NCI-H2227 (cell line): ENCODE results near the gene SSB.
"Not testable (repeated sequence)": the region's sequence is repeated elsewhere in the genome, so short reads cannot be mapped to it uniquely, and the experiment has no call there.

Experiments used
- DNase-seq: peaks from one replicate; lab custom pipeline; 2025; ENCODE audit not compliant: unreplicated experiment; lab: John Stamatoyannopoulos, UW

SSB gene

GRCh38 chr2:169798718-169799592 is at the start of gene SSB:
TSS of gene SSB (plus strand) at chr2:169798871. CDS start at chr2:169800961, 2,090 bp downstream.
- DNase-seq = peak; percentile 98

- DNase-seq = no peak
Measured at GRCh38 chr2:169752752-169753151, 45.9 kb upstream of the SSB start.

DNA sequence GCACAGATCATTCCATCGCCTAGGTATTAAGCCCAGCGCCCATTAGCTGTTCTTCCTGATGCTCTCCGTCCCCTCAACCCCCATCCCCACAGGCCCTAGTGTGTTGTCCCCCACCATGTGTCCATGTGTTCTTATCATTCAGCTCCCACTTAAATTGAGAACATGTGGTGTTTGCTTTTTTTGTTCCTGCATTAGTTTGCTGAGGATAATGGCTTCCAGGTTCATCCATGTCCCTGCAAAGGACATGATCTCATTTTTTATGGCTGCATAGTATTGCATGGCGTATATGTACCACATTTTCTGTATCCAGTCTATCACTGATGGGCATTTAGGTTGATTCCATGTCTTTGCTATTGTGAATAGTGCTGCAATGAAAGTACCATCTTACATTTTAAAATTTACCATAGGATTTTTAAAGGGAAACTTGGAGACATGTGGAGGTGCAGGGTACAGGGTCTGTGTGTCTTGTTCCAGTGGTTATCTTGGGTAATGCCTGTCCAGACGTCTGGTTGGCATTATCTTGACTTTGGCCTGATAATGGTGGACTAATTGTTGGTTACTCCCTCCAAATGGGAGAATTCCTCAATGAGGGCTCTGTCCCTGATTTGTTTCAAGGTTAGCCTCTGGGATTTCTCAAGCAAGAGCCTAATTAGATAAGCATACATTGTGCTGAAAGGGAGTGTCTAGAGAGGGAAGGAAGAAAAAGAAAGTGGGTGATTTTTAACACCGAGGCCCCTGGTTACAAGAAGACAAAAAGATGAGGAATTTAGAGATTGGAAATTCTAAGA is 43.4 kb upstream of the SSB start:
- no peak for DNase-seq

DNA sequence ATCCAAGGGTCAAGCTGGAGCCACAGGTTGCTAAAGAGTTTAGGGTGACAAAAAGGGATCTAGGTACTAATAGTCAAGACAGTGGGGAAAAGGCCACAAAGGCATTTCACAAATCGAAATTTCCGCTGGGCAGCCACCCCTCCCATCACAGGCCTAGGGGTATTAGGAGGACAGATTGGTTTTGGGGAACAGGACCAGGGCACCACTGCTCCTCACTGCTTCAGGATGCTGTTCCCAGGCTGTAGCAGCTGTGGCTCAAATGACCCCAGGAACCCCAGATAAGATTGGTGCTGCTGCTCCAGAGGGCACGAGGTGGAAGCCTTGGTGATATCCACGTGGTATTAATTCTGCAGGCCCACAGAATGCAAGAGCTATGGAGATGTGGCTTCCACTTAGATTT is 42.3 kb upstream of the SSB start:
- DNase-seq = no peak

- no peak for DNase-seq
Measured at GRCh38 chr2:169757356-169757755, 41.3 kb upstream of the SSB start.

DNA sequence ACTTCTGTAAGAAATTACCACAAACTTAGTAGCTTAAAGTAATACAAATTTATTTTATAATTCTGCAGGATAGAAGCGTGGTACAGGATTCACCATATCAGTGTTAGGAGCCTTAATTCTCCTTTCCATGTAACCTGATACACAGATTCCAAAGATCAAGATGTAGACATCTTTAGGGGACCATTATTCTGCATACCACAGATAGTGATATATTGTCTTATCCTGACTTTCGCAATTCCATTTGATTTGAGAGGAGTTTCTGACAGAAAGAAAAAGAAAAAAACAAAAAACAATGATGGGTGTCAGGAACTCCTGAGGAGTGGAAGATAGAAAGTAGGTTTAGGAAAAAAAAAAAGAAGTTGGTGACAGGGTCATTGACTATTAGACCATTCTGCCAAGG is 40.9 kb upstream of the SSB start:
- no peak for DNase-seq

- no peak for DNase-seq
Measured at GRCh38 chr2:169759987-169760386, 38.7 kb upstream of the SSB start.

GRCh38 chr2:169760798-169761197 is 37.9 kb upstream of the SSB start:
- DNase-seq = not testable (repeated sequence)

DNA sequence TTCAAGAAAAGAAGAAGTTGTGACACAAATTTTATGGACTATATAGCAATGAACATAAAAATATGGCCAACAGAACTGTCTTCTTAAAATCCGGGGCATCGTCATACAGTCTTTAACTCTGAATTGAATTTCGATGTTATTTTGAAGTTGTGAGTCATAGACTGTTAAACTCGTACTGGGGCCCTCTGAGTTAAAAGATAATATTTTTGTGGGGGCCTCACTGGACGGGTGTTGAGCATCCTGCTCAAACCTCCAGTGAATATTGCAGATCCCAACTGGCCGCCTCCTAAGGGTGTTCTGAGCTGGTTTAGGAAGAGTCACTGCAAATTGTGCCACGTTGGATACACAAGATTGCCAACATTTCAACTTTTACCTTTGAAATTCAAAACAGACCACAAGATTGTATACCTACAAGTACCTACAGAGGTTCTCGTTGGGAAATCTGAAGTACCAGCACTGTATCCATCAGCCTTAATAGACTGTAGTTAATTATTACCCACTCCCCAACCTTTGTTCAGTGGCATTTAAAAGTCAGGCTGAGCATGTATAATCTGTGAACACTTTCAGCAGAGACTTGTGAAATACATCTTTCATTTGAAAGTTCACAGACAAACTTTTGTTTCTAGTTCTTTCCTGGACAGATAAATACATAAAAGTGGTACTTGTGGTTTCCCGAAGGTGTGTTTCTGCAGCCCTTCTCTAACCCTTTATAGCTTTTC is 37.3 kb upstream of the SSB start:
- no peak for DNase-seq

DNA sequence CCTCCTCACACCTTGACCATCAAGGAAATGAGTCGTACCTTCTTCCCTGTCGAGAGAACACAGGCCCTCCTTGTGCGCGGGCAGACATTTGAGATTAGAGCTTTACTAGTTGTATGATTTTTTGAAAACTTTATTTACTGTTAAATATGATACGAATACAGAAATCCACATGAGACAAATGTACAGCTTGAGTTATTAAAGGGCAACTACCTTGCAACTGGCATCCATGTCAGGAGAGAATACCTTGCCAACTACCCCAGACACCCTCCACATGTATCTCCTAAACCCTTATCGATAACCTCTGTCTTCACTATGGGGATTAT is 36.7 kb upstream of the SSB start:
- DNase-seq = no peak

DNA sequence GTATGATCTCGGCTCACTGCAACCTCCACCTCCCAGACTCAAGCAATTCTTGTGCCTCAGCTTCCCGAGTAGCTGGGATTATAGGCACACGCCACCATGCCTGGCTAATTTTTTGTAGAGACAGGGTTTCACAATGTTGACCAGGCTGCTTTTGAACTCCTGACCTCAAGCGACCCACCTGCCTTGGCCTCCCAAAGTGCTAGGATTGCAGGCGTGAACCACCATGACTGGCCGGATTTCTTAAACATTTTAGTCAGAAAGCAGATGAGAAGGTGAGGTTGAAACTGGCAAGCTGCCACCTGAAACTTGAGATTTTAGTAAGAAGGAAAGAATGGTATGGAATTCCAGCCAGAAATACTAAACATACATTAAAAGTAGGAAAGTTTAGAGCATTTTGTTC is 33.1 kb upstream of the SSB start:
- DNase-seq = no peak

DNA sequence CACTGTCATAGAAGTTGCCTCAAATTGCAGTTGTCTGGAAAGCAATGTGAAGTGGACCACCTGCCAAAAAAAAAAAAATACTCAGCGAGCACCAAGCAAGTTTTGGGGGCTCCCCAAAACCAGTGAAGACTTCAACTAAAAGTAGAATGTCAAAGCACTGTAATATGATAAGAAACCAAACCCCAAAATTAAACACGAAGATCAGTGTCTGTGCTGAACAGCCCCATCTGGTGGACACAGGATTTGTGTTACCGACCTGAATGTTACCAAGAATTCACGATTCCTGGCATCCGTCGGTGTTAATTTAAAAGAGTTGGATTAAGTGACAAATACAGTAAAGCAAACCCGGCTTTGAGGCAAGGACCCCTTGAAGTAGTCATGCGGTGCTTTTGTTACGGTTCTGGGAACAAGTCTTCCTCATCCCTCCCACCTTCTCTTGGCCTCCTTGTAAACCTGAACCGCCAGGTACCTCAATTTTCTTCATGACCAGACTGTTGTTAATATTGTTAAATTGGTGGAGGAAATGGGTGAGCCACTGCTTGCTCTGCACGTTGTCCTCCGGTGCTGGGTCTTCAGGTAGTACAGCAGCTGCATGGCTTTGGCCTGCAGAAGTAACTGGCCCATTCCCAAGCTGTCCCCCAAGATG is 31.3 kb upstream of the SSB start:
- peak; percentile 55 for DNase-seq

DNA sequence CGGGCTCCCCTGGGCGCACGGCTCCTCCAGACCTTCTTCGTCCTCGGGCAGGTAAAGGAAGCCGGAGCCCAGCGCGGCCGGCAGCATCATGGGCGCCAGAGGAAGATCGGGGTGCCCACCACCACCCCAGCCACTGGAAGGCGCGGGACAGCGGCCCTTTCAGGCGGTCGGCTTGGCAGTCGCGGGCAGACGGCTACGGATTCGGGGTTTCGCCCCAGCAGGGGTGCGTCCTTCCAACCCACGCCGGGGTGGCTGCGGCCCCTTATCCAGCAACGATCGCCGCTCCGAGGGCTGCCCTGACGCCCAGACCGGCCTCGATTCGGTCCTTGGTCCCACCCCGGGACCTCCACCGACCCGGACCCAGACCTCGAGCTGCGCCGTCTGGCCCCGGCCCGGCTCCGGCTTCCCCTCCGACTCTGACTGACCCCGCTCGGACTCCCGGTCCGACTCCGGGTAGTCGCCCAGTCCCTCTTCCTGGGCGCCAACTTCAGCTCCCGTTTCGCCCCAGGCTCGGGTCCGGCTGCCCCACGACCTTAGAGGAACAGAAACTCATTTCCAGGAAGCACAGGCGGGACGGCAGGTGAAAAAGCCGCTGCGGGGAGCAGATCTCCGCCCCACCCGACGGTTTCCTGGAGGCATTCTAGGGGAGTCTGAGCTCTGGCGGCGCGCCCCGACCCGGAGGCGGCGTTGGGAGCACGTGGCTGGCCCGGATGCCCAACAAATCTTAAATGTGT is 30.2 kb upstream of the SSB start:
- DNase-seq = no peak

DNA sequence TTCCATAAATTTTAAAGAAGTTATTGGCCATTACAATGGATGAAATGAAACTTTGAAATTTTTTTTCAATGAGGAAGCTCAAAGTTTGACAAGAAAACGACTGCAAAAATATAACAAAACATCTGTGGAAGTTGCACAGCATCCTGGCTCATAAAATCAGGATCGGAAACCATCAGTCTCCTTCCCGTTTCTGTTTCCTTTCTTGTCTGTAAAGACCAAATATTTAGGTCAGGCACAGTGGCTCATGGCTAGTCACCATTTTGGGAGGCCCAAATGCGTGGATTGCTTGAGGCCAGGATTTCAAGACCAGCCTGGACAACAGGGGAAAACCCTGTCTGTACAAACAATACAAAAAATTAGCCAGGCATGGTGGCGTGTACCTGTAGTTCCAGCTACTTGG is 27.6 kb upstream of the SSB start:
- DNase-seq = no peak

DNA sequence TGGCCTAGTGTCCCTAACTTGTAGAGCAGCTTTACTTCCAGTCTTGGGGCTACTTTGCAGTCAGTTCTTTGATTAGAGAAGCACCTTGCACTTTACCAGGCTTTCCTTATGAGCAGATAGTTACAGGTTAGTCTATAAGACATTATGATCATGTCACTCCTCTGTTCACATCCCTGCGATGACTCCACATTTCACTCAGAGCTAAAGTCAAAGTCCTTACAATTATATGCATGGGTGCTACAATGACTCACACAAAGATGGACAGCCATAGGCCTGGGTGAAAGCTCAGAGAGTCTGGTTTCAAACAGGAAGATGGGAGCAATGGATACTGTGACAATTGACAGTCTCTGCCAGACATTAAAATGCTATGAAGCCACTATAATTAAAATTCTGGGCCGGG is 27.1 kb upstream of the SSB start:
- no peak for DNase-seq

DNA sequence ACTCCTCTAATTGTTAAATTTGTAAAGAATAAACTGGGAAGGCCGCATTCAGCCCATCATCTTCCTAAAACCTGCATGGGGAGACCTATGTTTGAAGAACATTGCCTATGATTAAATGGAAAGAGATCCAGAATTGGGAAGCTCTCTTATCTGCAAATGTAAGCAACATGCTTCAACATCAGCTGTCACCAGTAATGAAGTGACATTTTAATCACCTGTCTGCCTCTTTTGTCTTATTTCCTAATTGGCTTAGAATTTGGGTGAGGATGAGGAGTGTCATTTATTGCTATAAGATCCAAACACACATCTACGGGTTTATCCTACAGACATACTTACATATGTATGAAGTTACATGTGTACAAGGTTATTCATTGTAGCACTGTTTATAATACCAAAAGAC is 26.0 kb upstream of the SSB start:
- DNase-seq = no peak

DNA sequence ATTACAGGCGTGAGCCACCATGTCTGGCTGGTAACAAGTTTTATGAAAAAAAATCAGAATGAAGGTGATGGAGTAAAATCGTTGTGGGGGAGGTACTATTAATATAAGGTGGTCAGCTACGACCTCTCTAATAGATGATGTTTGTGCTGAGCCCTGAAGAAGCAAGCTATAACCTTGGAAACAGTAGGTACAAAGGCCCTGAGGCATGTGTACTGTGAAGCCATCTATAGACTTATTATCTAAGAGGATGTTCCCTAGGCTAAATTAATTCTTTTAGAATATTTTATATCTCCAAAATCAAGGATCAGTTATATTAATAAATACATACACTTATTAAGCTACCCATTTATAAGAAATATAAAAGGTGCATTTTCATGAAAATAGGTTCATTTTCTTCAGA is 23.3 kb upstream of the SSB start:
- DNase-seq = no peak

GRCh38 chr2:169775765-169776164 is 22.9 kb upstream of the SSB start:
- DNase-seq = no peak

DNA sequence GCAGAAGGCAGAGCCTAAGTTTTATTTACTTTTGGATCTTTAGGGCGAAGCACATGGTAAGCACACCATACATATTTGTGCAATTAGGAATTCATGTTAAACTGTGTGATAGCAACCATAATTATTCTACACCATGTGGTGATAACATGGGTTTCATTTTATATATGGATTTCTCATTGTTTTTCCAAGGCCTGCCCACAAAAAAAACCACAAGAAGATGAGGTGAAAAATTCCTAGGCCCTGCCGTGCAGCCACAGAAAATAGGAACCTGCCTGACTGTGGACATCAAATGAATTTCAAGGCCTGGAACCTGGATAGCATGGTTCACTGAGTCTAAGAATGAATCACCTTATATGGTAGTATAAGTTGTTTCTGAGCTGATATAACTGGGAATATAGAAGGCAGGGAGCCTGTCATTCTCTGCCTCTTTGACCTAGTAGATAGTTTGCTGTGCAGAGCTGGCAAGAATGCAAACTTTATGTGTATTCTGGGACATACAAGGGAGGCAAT is 22.4 kb upstream of the SSB start:
- no peak for DNase-seq

DNA sequence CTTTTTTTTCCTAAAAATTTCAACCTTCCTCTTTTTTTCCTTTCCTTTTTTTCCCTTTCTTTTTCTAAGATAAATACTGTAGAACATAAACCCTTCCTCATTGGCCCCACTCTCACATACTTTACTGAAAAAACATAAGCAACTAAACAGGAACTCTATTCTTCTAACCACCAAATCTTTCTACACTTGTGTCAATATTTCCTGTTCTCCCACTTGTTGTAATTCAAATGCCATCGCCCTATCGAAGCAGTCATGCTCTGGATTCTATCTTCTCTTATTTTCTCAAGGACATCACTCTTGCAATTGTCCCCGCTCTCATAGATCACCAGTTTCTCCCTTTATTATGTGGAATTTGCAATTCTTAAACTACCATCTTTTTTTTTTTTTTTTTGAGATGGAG is 20.2 kb upstream of the SSB start:
- no peak for DNase-seq
